SU-DHL-6 (cell line): ENCODE results near the gene ZNF219.

Experiments used
- H2AFZ ChIP-seq: fragments of 200-600 bp; sonication (generic); 2 replicates; pipeline ENCODE4 v1.6.1; 2014; ENCODE audit warnings: low read depth, mild to moderate bottlenecking, moderate library complexity, mixed read lengths, antibody characterized with exemption, low read length; ENCODE audit not compliant: severe bottlenecking
- H3F3A ChIP-seq: fragments of 200-600 bp; shearing (Covaris generic); 2 replicates; pipeline ENCODE4 v1.6.0; 2016; ENCODE audit warnings: antibody characterized with exemption, mild to moderate bottlenecking; ENCODE audit not compliant: insufficient read depth
- H3K27ac ChIP-seq: fragments of 200-600 bp; sonication (generic); 2 replicates; pipeline ENCODE4 v1.5.1; 2016; ENCODE audit warnings: low read depth, mild to moderate bottlenecking, low read length, moderate library complexity, mixed read lengths
- H3K27me3 ChIP-seq: fragments of 200-600 bp; sonication (generic), shearing (Covaris generic); 2 replicates; pipeline ENCODE4 v1.6.0; 2014; ENCODE audit warnings: mild to moderate bottlenecking, low read length
- H3K36me3 ChIP-seq: fragments of 200-600 bp; sonication (generic); 2 replicates; pipeline ENCODE4 v1.6.1; 2014; ENCODE audit warnings: mild to moderate bottlenecking, low read length, mixed read lengths
- H3K4me2 ChIP-seq: fragments of 300-600, 200-600 bp; shearing (Covaris generic), sonication (generic); 2 replicates; pipeline ENCODE4 v1.6.0; 2014; ENCODE audit warnings: low read length, low read depth, mild to moderate bottlenecking; ENCODE audit not compliant: poor library complexity, severe bottlenecking
- H3K4me3 ChIP-seq: fragments of 200-600 bp; sonication (generic); 2 replicates; pipeline ENCODE4 v1.5.1; 2014; ENCODE audit warnings: antibody characterized with exemption, low read length, mild to moderate bottlenecking, mixed read lengths; ENCODE audit not compliant: insufficient read depth, poor library complexity, severe bottlenecking
- H3K79me2 ChIP-seq: fragments of 200-600 bp; sonication (generic); 2 replicates; pipeline ENCODE4 v1.6.1; 2014; ENCODE audit warnings: mild to moderate bottlenecking, low read length, moderate library complexity; ENCODE audit not compliant: insufficient read depth
- H3K9ac ChIP-seq: fragments of 200-600 bp; sonication (generic); 2 replicates; pipeline ENCODE4 v1.7.0; 2014; ENCODE audit warnings: mild to moderate bottlenecking, low read length
- H3K9me2 ChIP-seq: fragments of 200-600 bp; sonication (generic); replicated peaks from 2 replicates; pipeline ENCODE4 v1.6.1; 2014; ENCODE audit warnings: low read length; ENCODE audit not compliant: insufficient read depth
- H3K9me3 ChIP-seq: fragments of 200-600 bp; sonication (generic); 2 replicates; pipeline ENCODE4 v1.6.1; 2014; ENCODE audit warnings: low read length, mixed read lengths; ENCODE audit not compliant: insufficient read depth
- H4K20me1 ChIP-seq: fragments of 200-600 bp; sonication (generic); 2 replicates; pipeline ENCODE4 v1.6.1; 2014; ENCODE audit warnings: low read depth, mild to moderate bottlenecking, antibody characterized with exemption, low read length, moderate library complexity, mixed read lengths
- CTCF ChIP-seq: fragments of 200-600 bp; sonication (generic); IDR thresholded peaks from one replicate; pipeline ENCODE4 v1.5.1; 2017; ENCODE audit warnings: antibody characterized with exemption, mild to moderate bottlenecking, low read length, moderate library complexity; ENCODE audit not compliant: insufficient read depth, poor library complexity, severe bottlenecking
- EZH2phosphoT487 ChIP-seq: fragments of 200-600 bp; sonication (generic), shearing (Covaris generic); conservative IDR thresholded peaks from 2 replicates; pipeline ENCODE4 v1.6.1; 2018; ENCODE audit warnings: mild to moderate bottlenecking, antibody characterized with exemption, low read length, moderate library complexity, mixed read lengths

ZNF219 gene

GRCh38 chr14:21093769-21094681 lies 4.4 kb downstream of the ZNF219 start:
- no peak overlapping the region for H3K4me3 ChIP-seq
- no peaks in the 10 kb centered on the region for H3K79me2 ChIP-seq
- no peak overlapping the region for H3K9ac ChIP-seq
- H3K9me3 ChIP-seq: no peaks in the 10 kb centered on the region
- no peak for TF ChIP-seq CTCF
- no peak for TF ChIP-seq EZH2phosphoT487
- H4K20me1 ChIP-seq: no peaks in the 10 kb centered on the region
- no peak overlapping the region for H3K27ac ChIP-seq
- no peaks in the 10 kb centered on the region for H3K27me3 ChIP-seq
- H3K36me3 ChIP-seq: no peaks in the 10 kb centered on the region
- no peaks in the 10 kb centered on the region for H3K9me2 ChIP-seq
- H2AFZ ChIP-seq: no peak overlapping the region
- H3F3A ChIP-seq: peaks cover 3% of the 10 kb centered on the region; the same call in 1 of the 2 replicates
- no peak overlapping the region for H3K4me2 ChIP-seq

DNA sequence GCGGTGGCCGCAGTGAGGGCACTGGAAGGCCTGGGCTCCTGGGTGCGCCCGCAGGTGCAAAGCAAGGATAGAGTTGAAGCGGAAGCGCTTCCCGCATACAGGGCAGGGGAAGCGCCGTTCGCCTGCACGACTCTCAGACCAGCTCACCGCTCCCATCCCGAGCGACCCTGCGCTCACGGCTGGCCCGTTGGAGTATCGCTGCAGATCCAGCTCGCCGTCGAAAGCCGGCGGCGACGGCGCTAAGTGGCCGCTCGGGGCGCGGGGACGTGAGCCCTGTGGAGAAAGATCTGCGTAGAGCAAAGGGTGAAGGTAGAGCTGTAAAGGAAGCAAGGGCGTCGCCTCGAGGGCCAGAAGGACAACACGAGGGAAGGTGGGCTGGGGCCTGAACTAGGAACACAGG lies 5.4 kb downstream of the ZNF219 start:
- Histone ChIP-seq H4K20me1 (no peaks in the 10 kb centered on the region), H3K27me3 (no peaks in the 10 kb centered on the region), H3K9ac (no peak overlapping the region), H3K4me3 (no peak overlapping the region), H3K36me3 (no peaks in the 10 kb centered on the region), H2AFZ (no peak overlapping the region), H3K27ac (no peak overlapping the region), H3K79me2 (no peaks in the 10 kb centered on the region), H3K9me3 (no peaks in the 10 kb centered on the region), H3K9me2 (no peaks in the 10 kb centered on the region), H3F3A (no peaks in the 10 kb centered on the region), H3K4me2 (no peak overlapping the region)
- TF ChIP-seq CTCF: no peak
- no peak for TF ChIP-seq EZH2phosphoT487

DNA sequence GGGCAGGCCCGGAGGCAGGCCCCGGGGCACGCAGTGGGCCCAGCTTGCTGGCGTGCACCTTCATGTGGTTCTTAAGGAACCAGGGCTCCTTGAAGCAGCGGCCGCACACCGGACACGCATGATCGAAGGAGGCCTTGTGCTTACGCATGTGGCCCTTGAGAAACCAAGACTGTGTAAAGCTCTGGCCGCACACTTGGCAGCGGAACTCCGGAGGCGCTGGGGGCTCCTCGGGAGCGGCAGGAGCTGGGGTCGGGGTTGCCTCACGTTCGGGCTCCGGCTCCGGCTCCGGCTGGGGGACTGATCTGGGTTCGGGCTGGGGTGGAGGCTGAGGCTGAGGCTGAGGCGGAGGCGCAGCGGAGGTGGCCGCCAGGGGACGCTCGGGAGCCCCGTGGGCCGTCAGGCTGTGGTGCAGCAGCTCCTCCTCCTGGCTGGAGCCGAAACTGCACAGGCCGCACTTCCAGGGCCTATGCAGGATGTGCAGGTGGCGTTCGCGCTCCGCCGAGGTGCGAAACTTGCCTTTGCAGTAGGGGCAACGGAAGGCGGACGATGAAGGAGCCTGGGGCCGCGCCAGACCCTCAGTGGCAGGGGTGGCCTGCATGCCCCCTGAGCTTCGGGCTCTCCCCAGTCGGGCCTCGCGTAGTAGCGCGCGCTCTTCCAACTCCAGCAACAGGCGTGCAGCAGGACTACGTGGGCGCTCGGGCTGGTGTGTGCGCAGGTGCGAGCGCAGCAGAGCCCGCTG lies 6.0 kb downstream of the ZNF219 start:
- Histone ChIP-seq H3K4me3 (no peak overlapping the region), H3K79me2 (no peaks in the 10 kb centered on the region), H3K9me2 (no peaks in the 10 kb centered on the region), H3K27me3 (no peaks in the 10 kb centered on the region), H3K27ac (no peak overlapping the region), H4K20me1 (no peaks in the 10 kb centered on the region), H3F3A (no peaks in the 10 kb centered on the region), H3K36me3 (no peaks in the 10 kb centered on the region), H3K9ac (no peak overlapping the region), H3K4me2 (no peak overlapping the region), H3K9me3 (no peaks in the 10 kb centered on the region), H2AFZ (no peak overlapping the region)
- TF ChIP-seq EZH2phosphoT487: no peak
- TF ChIP-seq CTCF: peak; percentile 99
